SH-SY5Y (cell line): ENCODE measurements around the gene ZNF816.

ENCODE experiments used
- GATA2 ChIP-seq: IDR thresholded peaks from 2 replicates; pipeline ENCODE4 v1.6.1; 2011; ENCODE audit warnings: mild to moderate bottlenecking, low read depth, low read length
- GATA3 ChIP-seq: IDR thresholded peaks from 2 replicates; pipeline ENCODE4 v1.6.1; 2011; ENCODE audit warnings: low read depth, mild to moderate bottlenecking, low read length, moderate library complexity

DNA sequence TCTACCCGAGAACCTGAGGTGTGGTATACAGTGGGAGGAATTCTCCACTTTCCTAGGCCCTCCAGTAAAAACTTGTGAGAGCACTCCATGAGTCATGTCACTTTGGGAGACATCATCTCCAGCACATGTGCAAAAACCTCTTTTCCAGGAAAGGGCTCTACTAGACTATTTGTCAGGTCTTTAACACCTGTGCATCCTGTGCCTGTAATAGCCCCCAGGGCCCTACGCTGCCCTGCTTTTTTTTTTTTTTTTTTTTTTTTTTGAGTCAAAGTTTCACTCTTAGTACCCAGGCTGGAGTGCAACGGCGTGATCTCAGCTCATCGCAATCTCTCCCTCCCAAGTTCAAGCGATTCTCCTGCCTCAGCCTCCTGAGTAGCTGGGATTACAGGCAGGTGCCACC lies 49.3 kb upstream of the ZNF816 start:
- TF ChIP-seq GATA2 (no peak), GATA3 (no peak)
